ENCODE results near the gene SFMBT2. TPM values are rescaled to one million over a fixed set of nuclear protein-coding genes. Genes with fewer than 3 reads are reported as not detected.

The SFMBT2 gene
- total RNA-seq, 2 experiments from 2014 or later = 7.9 to 8.3 TPM

DNA sequence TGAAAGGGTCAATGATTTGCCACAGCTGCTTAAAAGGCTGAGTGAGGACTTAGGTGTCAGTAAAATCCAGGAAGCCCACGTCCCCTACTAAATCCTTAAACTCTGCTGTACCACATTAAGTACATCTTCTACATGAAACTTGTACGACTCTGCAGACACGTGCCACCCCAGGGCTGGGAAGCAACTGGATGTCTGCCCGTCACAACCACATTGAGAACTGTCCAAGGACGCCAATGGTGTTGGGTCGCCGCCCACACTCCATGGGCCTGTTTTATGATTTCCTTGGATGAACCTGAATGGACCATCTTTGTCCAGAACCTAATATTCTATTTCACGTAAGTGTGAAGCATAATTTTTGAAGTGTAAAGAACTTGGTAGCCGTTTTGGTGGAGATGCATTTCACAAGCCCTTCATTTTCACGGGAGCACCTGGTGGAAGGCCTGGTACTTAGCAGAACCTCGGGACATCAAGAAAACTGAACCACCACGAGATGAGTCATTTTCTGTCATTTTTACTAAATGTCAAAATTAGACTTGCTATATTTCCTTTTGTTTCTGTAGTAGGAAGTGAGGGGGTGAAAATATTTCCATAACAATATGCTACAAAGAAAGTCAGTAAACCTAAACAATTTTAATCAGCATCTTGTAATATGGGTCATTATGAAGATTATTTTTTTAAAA is 134.9 kb downstream of the SFMBT2 start:
- no peak for TF ChIP-seq EZH2phosphoT487 (IDR thresholded peaks at IDR 0.05; ENCODE audit: borderline replicate concordance, low read depth, low read length)
- TF ChIP-seq, protein P1, sequence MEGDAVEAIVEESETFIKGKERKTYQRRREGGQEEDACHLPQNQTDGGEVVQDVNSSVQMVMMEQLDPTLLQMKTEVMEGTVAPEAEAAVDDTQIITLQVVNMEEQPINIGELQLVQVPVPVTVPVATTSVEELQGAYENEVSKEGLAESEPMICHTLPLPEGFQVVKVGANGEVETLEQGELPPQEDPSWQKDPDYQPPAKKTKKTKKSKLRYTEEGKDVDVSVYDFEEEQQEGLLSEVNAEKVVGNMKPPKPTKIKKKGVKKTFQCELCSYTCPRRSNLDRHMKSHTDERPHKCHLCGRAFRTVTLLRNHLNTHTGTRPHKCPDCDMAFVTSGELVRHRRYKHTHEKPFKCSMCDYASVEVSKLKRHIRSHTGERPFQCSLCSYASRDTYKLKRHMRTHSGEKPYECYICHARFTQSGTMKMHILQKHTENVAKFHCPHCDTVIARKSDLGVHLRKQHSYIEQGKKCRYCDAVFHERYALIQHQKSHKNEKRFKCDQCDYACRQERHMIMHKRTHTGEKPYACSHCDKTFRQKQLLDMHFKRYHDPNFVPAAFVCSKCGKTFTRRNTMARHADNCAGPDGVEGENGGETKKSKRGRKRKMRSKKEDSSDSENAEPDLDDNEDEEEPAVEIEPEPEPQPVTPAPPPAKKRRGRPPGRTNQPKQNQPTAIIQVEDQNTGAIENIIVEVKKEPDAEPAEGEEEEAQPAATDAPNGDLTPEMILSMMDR (conservative IDR thresholded peaks at IDR 0.05; ENCODE audit: low read length) = no peak
- BruUV-seq (replicated peaks) = no TSS peak
- H3K79me2 ChIP-seq (ENCODE audit: insufficient read depth, low read depth, low read length) = no peaks in the 10 kb centered on the region
- no peak overlapping the region for H3K4me3 ChIP-seq (ENCODE audit: low read depth, low read length, poor library complexity, severe bottlenecking)
- H3K36me3 ChIP-seq (ENCODE audit: insufficient read depth, low read length) = no peaks in the 10 kb centered on the region
- no peaks in the 10 kb centered on the region for H4K20me1 ChIP-seq (ENCODE audit: insufficient read depth, low read length)
- no peaks in the 10 kb centered on the region for H3K9me3 ChIP-seq (ENCODE audit: low read length)
- no peak overlapping the region for H2AFZ ChIP-seq (ENCODE audit: low read length)
- no peak overlapping the region for H3K4me2 ChIP-seq (ENCODE audit: low read length)
- intact Hi-C loops (cut with micrococcal nuclease; ENCODE audit: unreplicated experiment) = no loop called here
- H3K27ac ChIP-seq (ENCODE audit: low read depth, low read length, poor library complexity, severe bottlenecking) = no peak overlapping the region
- ChIA-PET POLR2A (no interaction called here), CTCF (ENCODE audit: unreplicated experiment) (no interaction called here)
- H3K4me1 ChIP-seq (ENCODE audit: insufficient read depth, low read length, poor library complexity, severe bottlenecking) = no peaks in the 10 kb centered on the region
- H3K9me2 ChIP-seq (ENCODE audit: insufficient read depth, low read length) = no peaks in the 10 kb centered on the region
- no peak for DNase-seq (ENCODE audit: low spot score)

DNA sequence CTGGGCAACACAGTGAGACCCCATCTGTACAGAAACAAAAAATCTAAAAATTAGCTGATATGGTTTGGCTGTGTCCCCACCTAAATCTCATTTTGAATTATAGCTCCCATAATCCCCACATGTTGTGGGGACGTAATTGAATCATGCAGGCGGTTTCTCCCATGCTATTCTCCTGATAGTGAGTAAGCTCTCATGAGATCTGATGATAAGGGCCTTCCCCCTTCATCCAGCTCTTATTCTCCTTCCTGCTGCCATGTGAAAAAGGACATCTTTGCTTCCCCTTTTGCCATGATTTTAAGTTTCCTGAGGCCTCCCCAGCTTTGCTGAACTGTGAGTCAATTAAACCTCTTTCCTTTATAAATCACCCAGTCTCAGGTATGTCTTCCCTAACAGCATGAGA is 136.5 kb downstream of the SFMBT2 start:
- no TSS peak for BruUV-seq (replicated peaks)
- Histone ChIP-seq H3K9me2 (ENCODE audit: insufficient read depth, low read length) (no peaks in the 10 kb centered on the region), H3K27ac (ENCODE audit: low read depth, low read length, poor library complexity, severe bottlenecking) (no peak overlapping the region), H4K20me1 (ENCODE audit: insufficient read depth, low read length) (no peaks in the 10 kb centered on the region), H3K4me1 (ENCODE audit: insufficient read depth, low read length, poor library complexity, severe bottlenecking) (no peaks in the 10 kb centered on the region), H3K4me3 (ENCODE audit: low read depth, low read length, poor library complexity, severe bottlenecking) (no peak overlapping the region), H3K4me2 (ENCODE audit: low read length) (no peak overlapping the region), H2AFZ (ENCODE audit: low read length) (no peak overlapping the region), H3K36me3 (ENCODE audit: insufficient read depth, low read length) (no peaks in the 10 kb centered on the region), H3K9me3 (ENCODE audit: low read length) (no peaks in the 10 kb centered on the region), H3K79me2 (ENCODE audit: insufficient read depth, low read depth, low read length) (no peaks in the 10 kb centered on the region)
- no peak for TF ChIP-seq EZH2phosphoT487 (IDR thresholded peaks at IDR 0.05; ENCODE audit: borderline replicate concordance, low read depth, low read length)
- TF ChIP-seq, protein P1 (conservative IDR thresholded peaks at IDR 0.05; ENCODE audit: low read length) = no peak
- DNase-seq (ENCODE audit: low spot score) = no peak
- ChIA-PET POLR2A (interaction anchor here (0.6 kb wide), 1 partner anchor 11 kb away, joined by 3 read pairs; no protein-coding TSS in a partner anchor), CTCF (ENCODE audit: unreplicated experiment) (no interaction called here)
- intact Hi-C loops (cut with micrococcal nuclease; ENCODE audit: unreplicated experiment) = no loop called here

DNA sequence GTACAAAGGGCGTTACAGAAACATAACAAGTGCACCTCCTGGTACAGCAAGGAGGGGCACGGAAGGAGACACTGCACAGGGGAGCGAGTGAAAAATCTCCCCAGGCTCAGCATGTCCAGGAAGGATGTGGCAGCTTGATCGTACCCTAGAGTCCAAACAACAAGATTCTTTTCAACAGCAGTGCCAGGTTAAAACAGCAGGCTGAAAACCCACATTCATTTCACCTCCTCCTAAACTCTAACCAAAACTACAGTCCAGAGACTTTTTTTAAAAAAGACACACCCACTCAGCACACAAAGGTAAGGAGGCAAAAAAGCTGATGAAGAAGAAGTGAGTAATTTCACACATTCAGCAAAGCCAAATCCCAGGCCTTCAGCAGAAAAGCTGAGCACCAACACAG is 138.8 kb downstream of the SFMBT2 start:
- no TSS peak for BruUV-seq (replicated peaks)
- no peak for DNase-seq (ENCODE audit: low spot score)
- Histone ChIP-seq H3K79me2 (ENCODE audit: insufficient read depth, low read depth, low read length) (no peaks in the 10 kb centered on the region), H3K27ac (ENCODE audit: low read depth, low read length, poor library complexity, severe bottlenecking) (no peak overlapping the region), H3K4me1 (ENCODE audit: insufficient read depth, low read length, poor library complexity, severe bottlenecking) (no peaks in the 10 kb centered on the region), H3K4me2 (ENCODE audit: low read length) (no peak overlapping the region), H3K36me3 (ENCODE audit: insufficient read depth, low read length) (no peaks in the 10 kb centered on the region), H3K4me3 (ENCODE audit: low read depth, low read length, poor library complexity, severe bottlenecking) (no peak overlapping the region), H3K9me2 (ENCODE audit: insufficient read depth, low read length) (no peaks in the 10 kb centered on the region), H4K20me1 (ENCODE audit: insufficient read depth, low read length) (no peaks in the 10 kb centered on the region), H2AFZ (ENCODE audit: low read length) (no peak overlapping the region), H3K9me3 (ENCODE audit: low read length) (no peaks in the 10 kb centered on the region)
- TF ChIP-seq, protein P1 (conservative IDR thresholded peaks at IDR 0.05; ENCODE audit: low read length) = no peak
- no peak for TF ChIP-seq EZH2phosphoT487 (IDR thresholded peaks at IDR 0.05; ENCODE audit: borderline replicate concordance, low read depth, low read length)
- ChIA-PET POLR2A (interaction anchor here (1.1 kb wide), 1 partner anchor 13 kb away, joined by 3 read pairs; no protein-coding TSS in a partner anchor), CTCF (ENCODE audit: unreplicated experiment) (no interaction called here)
- intact Hi-C loops (cut with micrococcal nuclease; ENCODE audit: unreplicated experiment) = no loop called here

All from OCI-LY7 (cell line).